C4-2B (cell line): ENCODE results near the gene SCAMP3.

Experiments used
- CTCF ChIP-seq: fragments of 450-650 bp; conservative IDR thresholded peaks from 2 replicates; pipeline ENCODE4 v1.5.1; 2017; ENCODE audit warnings: mild to moderate bottlenecking
- ZFX ChIP-seq: fragments of 450-650 bp; IDR thresholded peaks from 2 replicates; pipeline ENCODE4 v1.6.1; 2017

DNA sequence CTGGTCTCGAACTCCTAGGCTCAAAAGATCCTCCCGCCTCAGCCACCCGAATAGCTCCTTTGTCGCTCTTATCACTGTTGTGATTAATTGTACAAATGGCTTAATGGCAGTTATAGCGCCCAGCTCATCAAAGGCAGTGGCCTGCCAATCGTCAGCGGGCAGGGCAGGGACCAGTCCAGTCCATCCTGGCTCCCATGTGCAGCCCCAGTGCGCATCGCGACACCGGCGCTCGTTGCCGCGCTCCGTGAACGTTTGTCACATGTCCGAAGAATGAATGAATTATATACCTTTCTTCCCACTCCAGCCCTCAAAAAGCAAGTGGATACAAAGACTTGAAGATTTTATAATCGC is 35.3 kb downstream of the SCAMP3 start:
- TF ChIP-seq CTCF, result no peak; the same call in 1 of the 2 replicates
- TF ChIP-seq ZFX, result no peak
